GM18505 (cell line): ENCODE results near the gene BBLN.

Source experiments
- ATAC-seq: cut with Tn5 transposase; IDR thresholded peaks from one replicate; pipeline ENCODE4 v1.9.1; 2021; ENCODE audit not compliant: unreplicated experiment
- POLR2A ChIP-seq: IDR thresholded peaks from 4 replicates; pipeline ENCODE4 v1.6.1; 2011; ENCODE audit warnings: borderline replicate concordance; ENCODE audit not compliant: insufficient read depth, insufficient read length; ENCODE audit errors: extremely low read depth

The BBLN gene

DNA sequence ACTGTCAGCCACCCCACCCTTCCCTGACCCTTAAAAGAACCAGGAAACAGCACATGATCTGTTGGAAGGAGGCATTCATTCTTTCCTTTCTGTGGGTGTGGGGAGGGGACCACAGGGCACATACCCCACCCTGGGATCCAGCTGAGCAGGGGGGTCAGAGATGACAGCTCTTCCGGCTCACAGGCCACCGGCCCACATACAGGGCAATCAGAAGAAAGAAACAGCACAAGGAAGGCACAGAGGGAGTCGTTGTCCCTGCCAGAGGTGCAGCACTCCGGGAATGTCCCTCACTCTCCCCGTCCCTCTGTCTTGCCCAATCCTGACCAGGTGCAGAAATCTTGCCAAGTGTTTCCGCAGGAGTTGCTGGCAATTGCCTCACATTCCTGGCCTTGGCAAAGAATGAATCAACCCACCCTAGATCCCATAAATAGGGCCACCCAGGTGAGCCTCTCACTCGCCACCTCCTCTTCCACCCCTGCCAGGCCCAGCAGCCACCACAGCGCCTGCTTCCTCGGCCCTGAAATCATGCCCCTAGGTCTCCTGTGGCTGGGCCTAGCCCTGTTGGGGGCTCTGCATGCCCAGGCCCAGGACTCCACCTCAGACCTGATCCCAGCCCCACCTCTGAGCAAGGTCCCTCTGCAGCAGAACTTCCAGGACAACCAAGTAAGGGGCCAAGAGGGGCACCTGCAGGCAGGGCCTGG lies 10.9 kb upstream of the BBLN start, which contains the start of gene LCN2:
Gene LCN2 (plus strand): TSS at position 453 of the 701 bp plus-strand sequence. CDS start 73 bp downstream, at position 526.
- ATAC-seq, result no peak
- no peak for TF ChIP-seq POLR2A

DNA sequence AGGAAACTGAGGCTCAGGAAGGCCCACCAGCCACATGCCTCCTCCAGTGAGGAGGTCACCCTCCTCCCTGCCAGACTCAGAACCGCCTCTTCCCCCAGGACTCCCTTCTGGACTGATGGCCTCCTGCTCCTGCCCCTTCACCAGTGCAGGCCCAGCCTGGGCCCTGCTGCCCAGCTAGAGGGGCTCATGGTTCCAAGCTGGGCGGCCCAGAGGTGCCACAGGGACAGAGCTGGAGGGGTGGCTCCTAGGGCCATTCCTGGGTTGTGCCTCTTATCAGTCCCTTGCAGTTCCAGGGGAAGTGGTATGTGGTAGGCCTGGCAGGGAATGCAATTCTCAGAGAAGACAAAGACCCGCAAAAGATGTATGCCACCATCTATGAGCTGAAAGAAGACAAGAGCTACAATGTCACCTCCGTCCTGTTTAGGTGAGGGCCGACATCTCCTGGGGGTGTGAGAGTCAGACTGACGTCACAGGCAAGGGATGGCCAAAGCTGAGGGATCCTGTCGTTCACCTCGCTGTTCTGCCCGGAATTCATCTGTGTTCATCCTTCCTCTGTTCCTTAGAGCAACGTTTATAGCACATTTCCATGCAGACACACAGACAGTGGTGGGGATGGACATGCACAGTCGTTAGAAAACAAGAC lies 10.0 kb upstream of the BBLN start:
- no peak for TF ChIP-seq POLR2A
- no peak for ATAC-seq

DNA sequence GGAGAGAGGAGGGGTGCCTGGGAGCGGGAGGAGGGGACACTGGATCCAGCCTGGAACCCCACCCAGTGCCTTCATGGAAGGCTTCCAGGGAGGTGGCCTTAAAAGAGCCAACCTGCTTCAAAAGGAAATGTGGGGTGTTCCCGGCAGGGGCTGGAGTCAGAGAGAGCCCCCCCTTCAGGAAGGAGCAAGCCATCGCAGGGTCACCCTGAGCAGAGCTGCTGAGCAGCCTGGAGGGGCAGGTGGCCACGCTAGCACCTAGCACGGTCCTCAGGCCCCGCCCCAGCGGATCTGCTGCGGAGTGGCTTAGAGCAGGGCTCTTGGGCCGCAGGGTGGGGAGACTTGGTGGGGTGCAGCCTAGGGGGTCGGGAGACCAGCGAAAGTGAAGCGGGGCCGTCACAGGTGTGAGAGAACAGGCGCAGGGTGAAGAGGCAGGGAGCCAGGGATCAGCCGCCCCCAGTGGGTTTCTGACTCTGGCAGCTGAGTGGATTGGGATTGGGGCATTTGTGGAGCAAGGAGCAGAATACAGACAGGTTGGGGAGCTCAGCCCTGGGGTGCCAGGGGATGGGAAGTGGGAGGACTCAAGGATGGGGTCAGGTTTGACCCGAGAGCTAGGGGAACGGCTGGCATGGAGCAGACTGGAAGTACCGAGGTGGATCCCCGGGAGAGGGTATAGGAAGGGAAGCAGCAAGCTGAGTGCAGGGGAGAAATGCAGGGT lies 9.3 kb upstream of the BBLN start:
- no peak for TF ChIP-seq POLR2A
- no peak for ATAC-seq

DNA sequence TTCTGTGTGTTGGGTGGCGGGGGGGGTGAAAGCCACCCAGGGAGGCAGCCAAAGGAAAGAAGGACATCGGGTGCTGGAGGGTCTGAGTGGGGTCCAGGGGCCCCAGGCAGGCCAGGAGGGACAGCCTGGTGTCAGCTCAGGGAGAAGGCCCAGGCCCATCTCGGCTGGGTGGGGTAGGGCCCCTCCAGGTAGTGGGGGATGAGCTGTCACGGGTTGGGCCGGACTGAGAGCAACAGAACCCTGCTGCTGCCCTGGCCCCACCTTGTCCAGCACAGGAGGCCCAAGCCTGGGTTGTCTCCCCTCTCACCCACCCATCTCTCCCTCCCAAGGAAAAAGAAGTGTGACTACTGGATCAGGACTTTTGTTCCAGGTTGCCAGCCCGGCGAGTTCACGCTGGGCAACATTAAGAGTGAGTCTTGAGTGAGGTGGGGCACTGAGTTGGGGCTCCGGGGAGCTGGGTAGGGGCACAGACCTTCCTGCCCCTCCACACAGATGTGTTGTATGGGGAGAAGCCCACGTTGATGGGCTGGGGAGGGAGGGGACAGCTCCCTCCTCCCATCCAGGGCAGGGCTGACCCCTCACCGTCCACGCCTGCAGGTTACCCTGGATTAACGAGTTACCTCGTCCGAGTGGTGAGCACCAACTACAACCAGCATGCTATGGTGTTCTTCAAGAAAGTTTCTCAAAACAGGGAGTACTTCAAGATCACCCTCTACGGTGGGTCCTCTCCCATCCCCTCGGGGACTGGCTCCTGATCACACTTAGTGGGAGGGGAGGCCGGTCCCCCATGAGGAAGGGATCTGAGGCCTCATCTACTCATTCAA lies 8.5 kb upstream of the BBLN start:
- ATAC-seq, result no peak
- no peak for TF ChIP-seq POLR2A

DNA sequence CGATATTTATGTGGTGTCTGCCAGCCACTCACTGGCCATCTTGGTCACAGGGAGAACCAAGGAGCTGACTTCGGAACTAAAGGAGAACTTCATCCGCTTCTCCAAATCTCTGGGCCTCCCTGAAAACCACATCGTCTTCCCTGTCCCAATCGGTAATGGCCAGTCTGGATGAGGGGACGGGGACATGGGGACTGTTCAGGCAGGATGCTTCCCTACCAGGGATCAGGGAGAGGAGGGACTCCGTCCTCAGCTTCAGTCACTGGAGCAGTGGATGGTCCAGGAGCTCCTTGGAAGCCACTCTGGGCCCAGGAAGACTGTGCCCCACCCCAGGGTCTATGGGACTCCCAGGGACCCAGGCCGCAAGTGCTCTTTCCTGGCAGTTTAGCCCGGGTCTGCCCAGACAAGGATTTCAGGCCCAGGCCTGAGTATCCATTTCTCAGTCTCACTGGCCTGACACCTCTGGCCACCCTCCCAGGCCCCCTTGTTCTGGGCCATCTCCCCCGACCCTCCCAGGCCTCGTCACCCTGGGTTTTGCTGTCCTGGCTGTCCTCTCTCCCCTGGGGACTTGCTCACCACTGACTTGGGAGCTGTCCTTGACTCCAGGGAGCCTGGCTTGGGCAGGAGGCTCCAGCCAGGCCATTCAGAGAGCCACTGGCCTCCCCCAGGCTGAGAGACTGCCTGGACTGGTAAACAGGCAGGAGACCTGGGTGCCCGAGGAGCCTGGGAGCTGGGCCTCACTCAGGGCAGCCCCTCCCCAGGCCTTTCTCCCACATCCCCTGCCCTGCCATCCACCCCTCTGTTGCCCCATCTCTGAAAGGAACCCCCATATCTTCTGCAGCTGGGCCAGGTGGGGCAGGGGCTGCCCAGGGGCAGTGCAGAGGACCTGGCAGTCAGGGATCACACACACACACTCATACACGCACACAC lies 7.7 kb upstream of the BBLN start:
- ATAC-seq, result no peak
- TF ChIP-seq POLR2A, result no peak

DNA sequence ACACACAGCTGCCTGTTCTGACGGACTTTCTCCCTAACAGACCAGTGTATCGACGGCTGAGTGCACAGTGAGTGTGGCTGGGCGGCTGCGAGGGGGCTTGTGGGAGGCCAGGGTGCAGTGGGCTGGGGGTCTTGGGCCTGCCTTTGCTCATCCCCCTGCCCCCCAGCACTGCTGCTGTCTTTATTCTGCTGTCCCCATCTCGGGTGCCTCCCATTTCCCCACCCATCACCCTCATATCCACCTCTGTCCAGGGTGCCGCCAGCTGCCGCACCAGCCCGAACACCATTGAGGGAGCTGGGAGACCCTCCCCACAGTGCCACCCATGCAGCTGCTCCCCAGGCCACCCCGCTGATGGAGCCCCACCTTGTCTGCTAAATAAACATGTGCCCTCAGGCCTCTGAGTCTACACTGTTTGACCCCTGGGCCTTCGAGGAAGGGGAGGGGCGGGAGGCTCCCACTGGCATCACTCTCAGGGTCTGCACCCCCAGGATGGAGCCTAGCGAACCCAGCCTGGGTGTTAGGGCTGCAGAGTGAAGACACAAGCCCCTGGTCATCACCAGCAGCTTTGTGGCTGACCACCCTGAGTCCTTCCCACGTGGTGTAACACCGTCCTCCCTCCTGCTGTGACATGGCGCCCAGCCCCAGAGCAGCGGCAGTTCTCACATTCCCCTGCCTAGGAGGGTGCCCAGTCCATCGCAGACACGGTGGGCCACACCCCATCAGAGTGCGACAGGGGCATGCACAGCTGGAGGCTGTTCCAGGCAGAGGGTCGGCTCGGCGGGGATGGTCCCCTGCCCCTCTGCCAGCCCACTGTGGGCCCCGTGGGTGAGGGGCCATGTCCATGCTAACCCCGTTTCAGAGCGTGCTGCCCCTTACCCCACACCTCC lies 6.8 kb upstream of the BBLN start:
- no peak for TF ChIP-seq POLR2A
- no peak for ATAC-seq

DNA sequence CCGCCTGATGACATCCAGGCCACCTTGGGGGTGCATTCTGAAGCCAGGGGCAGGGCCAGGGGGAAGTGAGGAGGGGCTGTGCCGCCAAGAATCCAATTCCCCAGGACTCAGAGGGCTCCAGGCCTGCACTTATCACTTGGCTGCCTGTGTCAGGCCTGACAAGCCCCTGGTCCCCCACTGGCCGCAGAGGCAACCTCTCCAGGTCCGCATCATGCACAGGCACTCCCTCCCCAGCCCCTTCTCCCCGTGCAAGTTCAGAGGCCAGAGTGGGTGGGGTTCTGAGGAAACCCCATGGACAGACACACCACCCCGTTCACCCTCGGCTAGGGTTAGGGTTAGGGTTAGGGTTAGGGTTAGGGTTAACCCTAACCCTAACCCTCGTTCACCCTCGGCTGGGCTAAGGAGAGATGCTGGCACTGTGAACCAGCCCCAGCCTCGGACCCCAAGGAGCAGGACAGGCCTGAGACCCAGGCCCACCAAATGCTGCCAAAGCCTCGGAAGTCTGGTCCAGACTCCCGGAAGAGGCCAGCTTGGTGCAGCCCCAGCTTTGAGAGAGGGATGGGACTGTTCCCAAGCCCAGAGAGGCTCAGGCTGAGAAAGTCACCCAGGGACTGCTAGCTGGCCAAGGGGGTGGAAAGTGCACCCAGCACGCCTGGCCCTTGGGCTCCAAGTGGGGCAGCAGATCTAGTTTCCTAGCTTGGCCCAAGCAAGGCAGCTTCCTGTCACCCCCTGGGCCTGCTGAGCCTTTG lies 5.9 kb upstream of the BBLN start:
- no peak for ATAC-seq

DNA sequence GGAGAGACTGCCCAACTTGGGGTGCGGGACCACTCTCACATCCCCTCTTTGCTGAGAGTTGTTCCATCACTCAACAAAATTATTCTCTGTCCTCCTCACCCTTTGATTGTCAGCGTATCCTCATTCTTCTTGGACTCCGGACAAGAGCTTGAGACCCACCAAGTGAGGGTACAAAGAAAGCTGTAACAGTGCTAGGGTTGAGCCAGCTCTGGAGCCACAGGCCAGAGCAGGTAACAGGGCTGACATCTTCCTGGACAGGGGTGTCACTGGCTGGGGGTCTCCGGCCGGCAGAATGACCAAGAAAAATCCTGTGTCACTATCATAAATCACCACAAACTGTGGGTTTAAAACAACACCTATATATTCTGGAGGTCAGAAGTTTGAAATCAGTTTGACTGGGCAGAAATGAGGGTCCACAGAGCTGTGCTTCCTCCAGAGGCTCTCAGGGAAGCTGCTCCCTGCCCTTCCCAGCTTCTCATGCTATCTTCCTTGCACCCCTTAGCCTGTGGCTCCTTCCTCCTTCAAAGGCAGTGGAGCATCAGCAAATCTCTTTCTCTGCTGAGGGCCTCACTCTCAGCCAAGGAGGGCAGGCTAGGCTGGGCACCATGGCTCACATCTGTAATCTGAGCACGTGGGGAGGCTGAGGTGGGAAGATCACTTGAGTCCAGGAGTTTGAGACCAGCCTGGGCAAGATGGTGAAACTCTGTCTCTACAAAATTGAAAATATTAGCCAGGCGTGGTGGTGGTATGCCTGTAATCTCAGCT lies 4.1 kb upstream of the BBLN start:
- TF ChIP-seq POLR2A, result no peak
- ATAC-seq, result no peak

More for the DNA sequence above, 5.9 kb upstream of the BBLN start:
- TF ChIP-seq POLR2A, result no peak

DNA sequence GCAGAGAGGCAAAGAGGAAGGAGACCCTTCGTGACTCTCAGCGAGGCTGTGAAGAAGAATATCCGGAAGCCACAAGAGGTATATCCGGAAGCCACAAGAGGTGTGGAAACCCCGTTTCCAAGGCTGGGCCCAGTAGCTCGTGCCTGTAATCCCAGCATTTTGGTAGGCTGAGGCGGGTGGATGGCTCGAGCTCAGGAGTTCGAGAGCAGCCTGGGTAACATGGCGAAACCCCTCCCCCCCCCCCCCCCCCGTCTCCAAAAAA lies 612 bp upstream of the BBLN start:
- no peak for ATAC-seq
- no peak for TF ChIP-seq POLR2A

DNA sequence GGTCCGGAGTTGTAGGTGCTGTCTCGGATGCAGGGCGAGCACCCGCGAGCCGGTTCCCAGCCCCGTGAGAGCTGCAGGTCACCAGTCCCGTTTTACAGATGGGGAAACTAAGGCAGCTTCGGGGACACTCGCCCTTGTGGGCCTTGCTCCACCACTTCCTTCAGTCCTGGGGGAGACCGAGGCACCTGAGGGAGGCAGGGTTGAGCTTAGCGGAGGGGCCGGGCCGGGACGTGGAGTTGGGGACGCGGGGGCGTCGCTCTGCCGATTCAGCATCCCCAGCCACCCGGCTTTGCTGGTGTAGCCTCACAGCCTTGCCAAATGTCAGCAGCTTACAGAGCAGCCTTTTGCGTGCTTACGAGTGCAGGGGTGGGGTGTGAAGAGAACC lies 530 bp downstream of the BBLN start:
- no peak for ATAC-seq
- no peak for TF ChIP-seq POLR2A
